HG02981 (cell line): ENCODE data around the gene PARD3.

Experiments used
- ATAC-seq: cut with Tn5 transposase; IDR thresholded peaks from one replicate; pipeline ENCODE4 v1.9.1; 2021; ENCODE audit warnings: mild to moderate bottlenecking, moderate library complexity; ENCODE audit not compliant: unreplicated experiment

PARD3 gene

DNA sequence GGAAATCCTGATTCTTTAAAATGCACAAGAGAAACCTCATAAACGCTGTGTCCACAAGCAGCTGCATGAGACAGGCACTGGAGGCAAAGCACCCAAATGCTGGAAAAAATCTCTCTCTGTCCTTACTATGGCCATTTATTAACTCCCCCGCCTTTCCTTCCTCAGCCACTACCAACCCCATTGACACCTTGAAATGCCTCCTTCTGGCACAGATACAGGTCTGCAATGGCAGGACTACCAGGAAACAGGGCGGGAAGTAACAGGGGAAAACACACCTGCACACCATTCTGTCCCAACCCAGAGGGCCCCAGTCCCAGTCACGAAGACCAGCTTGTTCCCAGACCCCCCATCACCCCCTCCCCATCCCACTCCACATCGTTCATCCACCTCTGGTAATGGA, 224.3 kb downstream of the PARD3 start:
- ATAC-seq, result no peak

GRCh38 chr10:34589275-34589674, 225.8 kb downstream of the PARD3 start:
- ATAC-seq, result no peak

- ATAC-seq, result no peak
These were observed 227.4 kb downstream of the PARD3 start for GRCh38 chr10:34587680-34588019.

- no peak for ATAC-seq
These were observed 228.0 kb downstream of the PARD3 start for GRCh38 chr10:34587002-34587679.

- no peak for ATAC-seq
These were observed 229.5 kb downstream of the PARD3 start for GRCh38 chr10:34585422-34586112.

DNA sequence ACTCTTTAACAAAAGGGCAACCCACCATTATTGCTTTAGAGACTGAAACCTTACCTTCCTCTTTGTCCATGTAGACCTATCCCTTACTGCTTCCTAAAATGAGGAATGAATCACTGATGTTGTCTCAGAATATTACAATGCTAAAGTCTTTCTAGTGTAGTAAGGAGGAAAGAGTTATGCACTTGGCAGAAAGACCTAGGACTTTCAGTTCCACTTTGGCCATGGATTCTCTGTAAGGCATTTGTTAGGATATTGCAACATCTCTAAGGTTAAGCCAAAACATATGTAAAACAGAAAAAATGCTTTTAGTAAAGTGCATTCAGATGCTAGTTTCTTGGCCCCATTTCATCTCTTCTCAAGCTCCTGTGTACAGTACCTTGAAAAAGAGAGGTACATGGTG, 230.9 kb downstream of the PARD3 start:
- ATAC-seq, result no peak

DNA sequence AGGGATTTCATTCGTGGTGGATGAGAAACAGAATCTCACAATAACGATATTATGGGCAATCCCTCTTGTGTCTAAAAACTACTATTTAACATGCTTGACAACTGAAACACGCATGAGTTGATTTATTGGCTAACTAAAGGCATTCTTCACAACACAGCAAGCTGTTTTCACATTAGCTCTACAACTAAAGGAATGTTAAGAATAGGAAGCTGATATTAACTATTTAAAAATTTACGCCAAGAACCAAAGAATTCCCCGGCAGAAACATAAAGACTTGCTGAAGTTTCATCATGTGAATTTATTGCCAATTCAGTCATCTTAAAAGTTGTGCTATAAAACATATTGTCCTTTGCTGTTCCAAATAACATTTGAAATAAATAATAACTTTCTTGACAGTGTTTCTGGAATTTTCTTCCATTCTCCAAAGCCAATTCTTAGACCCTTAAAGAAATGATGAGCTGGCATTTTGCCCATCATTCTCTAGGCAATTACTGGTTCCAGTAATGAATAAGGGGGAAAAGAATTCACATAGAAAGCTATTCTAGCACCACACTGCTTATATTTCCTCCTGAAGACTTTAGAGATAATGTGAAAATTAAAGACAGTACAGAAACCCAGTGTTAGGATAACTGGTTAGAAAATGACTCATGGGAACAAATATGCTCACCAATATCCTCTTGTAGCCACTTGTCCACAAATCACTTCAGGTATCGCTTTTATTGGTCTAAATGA, 233.1 kb downstream of the PARD3 start:
- no peak for ATAC-seq

- no peak for ATAC-seq
These were observed 234.5 kb downstream of the PARD3 start for GRCh38 chr10:34580643-34581042.

GRCh38 chr10:34580214-34580613, 234.9 kb downstream of the PARD3 start:
- ATAC-seq, result no peak

DNA sequence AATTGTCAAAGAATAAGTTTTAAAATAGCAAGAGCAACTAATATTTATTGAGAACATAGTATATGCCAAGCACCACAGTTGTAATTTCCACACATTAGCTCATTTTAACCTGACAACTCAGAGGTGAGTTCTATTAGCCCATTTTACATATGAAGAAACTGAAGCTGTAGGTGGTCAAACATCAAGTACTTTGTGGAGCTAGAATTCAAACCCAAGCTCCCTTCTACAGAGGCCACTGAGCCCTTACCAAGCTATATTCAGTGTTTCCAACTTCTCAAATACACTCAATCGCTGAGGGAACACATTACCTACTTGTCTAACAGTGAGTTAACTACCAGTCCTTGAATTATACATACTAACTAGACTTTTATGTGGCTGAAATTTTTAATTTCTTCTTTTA, 236.6 kb downstream of the PARD3 start:
- no peak for ATAC-seq

GRCh38 chr10:34576797-34577196, 238.3 kb downstream of the PARD3 start:
- no peak for ATAC-seq

- ATAC-seq, result no peak
These were observed 239.2 kb downstream of the PARD3 start for GRCh38 chr10:34575882-34576281.

- no peak for ATAC-seq
These were observed 240.7 kb downstream of the PARD3 start for GRCh38 chr10:34574353-34574934.

DNA sequence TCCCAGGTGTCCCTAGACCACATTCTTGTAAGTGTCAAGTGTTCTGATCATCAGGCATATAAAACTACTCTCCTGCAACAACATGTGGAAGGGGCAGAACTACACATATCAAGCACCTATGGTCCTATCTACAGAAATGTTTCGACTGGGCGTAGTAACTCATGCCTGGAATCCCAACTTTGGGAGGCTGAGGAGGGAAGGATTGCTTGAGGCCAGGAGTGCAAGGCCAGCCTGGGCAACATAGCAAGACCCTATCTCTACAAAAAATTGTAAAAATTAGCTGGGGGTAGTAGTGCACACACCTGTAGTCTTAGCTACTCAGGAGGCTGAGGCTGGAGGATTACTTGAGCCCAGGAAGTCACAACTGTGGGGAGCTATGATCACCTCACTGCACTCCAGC, 244.2 kb downstream of the PARD3 start:
- no peak for ATAC-seq

- no peak for ATAC-seq
These were observed 247.3 kb downstream of the PARD3 start for GRCh38 chr10:34567659-34568253.

DNA sequence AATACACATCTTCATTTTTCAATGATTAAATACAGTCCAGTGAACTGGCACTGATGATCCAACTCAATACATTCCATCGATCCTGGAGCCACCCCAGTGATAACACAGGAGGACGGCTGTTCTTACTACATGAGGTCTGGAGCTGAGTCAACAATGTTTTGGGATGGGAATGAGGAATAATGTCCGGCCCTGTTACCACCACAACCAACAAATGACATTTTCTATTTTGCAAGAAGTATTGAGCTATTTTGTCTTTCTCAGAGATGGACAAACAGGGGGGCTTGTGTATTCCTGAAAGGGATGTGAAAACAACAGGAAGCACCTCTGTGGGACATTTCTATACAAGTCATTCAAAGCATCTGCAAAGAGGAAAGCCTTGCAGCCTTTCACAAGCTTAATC, 249.2 kb downstream of the PARD3 start:
- no peak for ATAC-seq

DNA sequence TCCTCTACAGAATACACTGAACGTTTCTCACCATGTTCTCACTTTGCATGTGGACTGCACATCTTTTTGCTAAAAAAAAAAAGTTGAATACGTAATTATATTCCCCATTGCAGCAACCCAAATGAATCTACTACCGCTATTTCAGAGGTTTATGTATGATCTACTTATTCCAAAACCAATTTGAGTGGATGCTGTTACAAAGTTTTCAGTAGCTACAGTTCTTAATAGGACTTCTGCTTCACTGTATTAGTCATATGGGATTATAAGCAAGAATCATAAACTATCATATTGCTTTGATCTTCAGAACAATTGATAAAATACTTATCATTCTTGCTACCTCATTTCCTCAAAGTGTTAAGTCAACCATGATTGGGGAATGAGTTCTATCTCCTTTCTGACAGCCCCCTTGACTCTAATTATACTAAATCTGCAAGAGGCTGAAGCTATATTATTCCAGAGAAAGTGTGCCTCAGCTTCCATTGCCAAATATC, 257.0 kb downstream of the PARD3 start:
- no peak for ATAC-seq

- no peak for ATAC-seq
These were observed 257.9 kb downstream of the PARD3 start for GRCh38 chr10:34557173-34557572.

DNA sequence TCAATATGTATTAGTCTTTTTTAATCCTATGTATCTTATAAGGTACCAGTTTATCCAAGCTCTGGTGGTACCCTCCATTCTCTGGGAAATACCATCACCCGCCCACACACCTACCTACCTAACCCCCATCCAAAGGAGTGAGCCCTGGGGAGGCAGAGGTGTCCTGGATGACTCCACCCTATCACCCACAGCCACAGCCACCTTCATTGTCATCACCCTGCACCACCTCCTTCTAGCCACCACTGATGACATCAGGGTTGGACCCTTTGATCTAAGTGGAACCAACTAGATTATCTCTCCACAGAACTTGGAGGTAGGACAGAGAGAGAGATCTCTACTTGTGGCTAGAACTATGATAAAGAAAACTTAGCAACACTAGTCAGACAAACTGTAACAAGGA, 259.4 kb downstream of the PARD3 start:
- no peak for ATAC-seq

GRCh38 chr10:34553747-34554146, 261.3 kb downstream of the PARD3 start:
- no peak for ATAC-seq

GRCh38 chr10:34551295-34551694, 263.8 kb downstream of the PARD3 start:
- no peak for ATAC-seq
